Measurements from ENCODE around the gene PROSER2.

Gene PROSER2

GRCh38 chr10:11799736-11800080 lies 23.4 kb upstream of the PROSER2 start (continued):
- TF ChIP-seq CSDC2 (CRISPR knock-in tag; IDR thresholded peaks at IDR 0.05), result no peak
- TF ChIP-seq ARNTL (CRISPR knock-in tag; IDR thresholded peaks at IDR 0.05; ENCODE audit: borderline replicate concordance, low read depth), result no peak
- no peak for TF ChIP-seq ZNF70 (CRISPR knock-in tag; IDR thresholded peaks at IDR 0.05)
- TF ChIP-seq OSR1 (CRISPR knock-in tag; IDR thresholded peaks at IDR 0.05), result no peak
- TF ChIP-seq ESRRG (CRISPR knock-in tag; IDR thresholded peaks at IDR 0.05), result no peak
- no peak for TF ChIP-seq ZFP3 (CRISPR knock-in tag; IDR thresholded peaks at IDR 0.05)
- TF ChIP-seq ZFP30 (CRISPR knock-in tag; IDR thresholded peaks at IDR 0.05), result no peak
- no peak for TF ChIP-seq RARB (CRISPR knock-in tag; IDR thresholded peaks at IDR 0.05)
- no peak for TF ChIP-seq ZC3H10 (CRISPR knock-in tag; IDR thresholded peaks at IDR 0.05)

GRCh38 chr10:11804336-11804735 lies 18.8 kb upstream of the PROSER2 start:
- TF ChIP-seq ZFP3 (CRISPR knock-in tag; IDR thresholded peaks at IDR 0.05) (no peak), BACH2 (CRISPR knock-in tag; IDR thresholded peaks at IDR 0.05; ENCODE audit: borderline replicate concordance) (no peak), ARNTL (CRISPR knock-in tag; IDR thresholded peaks at IDR 0.05; ENCODE audit: borderline replicate concordance, low read depth) (no peak), ZNF8 (CRISPR knock-in tag; IDR thresholded peaks at IDR 0.05) (no peak), OSR1 (CRISPR knock-in tag; IDR thresholded peaks at IDR 0.05) (no peak), GLIS3 (CRISPR knock-in tag; IDR thresholded peaks at IDR 0.05) (no peak), POU6F1 (CRISPR knock-in tag; IDR thresholded peaks at IDR 0.05; ENCODE audit: borderline replicate concordance, low read depth) (no peak)
- ATAC-seq, result no peak

GRCh38 chr10:11805792-11806191 lies 17.4 kb upstream of the PROSER2 start:
- ATAC-seq, result no peak
- TF ChIP-seq ISL1 (CRISPR knock-in tag; IDR thresholded peaks at IDR 0.05), result no peak

- TF ChIP-seq ZNF565 (CRISPR knock-in tag; conservative IDR thresholded peaks at IDR 0.05; ENCODE audit: low read depth) (no peak), CSRNP3 (CRISPR knock-in tag; IDR thresholded peaks at IDR 0.05) (no peak), ARNTL (CRISPR knock-in tag; IDR thresholded peaks at IDR 0.05; ENCODE audit: borderline replicate concordance, low read depth) (no peak), OSR1 (CRISPR knock-in tag; IDR thresholded peaks at IDR 0.05) (no peak), CSDC2 (CRISPR knock-in tag; IDR thresholded peaks at IDR 0.05) (no peak), ZFP3 (CRISPR knock-in tag; IDR thresholded peaks at IDR 0.05) (no peak), TOX (CRISPR knock-in tag; IDR thresholded peaks at IDR 0.05; ENCODE audit: borderline replicate concordance) (no peak), GLIS3 (CRISPR knock-in tag; IDR thresholded peaks at IDR 0.05) (no peak), ISL1 (CRISPR knock-in tag; IDR thresholded peaks at IDR 0.05) (no peak), CREB5 (CRISPR knock-in tag; IDR thresholded peaks at IDR 0.05; ENCODE audit: low read depth) (no peak), ZNF8 (CRISPR knock-in tag; IDR thresholded peaks at IDR 0.05) (no peak), ZNF70 (CRISPR knock-in tag; IDR thresholded peaks at IDR 0.05) (no peak), RARB (CRISPR knock-in tag; IDR thresholded peaks at IDR 0.05) (no peak)
- no peak for ATAC-seq
Measured at GRCh38 chr10:11806706-11807105, 16.4 kb upstream of the PROSER2 start.

- no peak for ATAC-seq
- TF ChIP-seq ZNF565 (CRISPR knock-in tag; conservative IDR thresholded peaks at IDR 0.05; ENCODE audit: low read depth) (no peak), TOX (CRISPR knock-in tag; IDR thresholded peaks at IDR 0.05; ENCODE audit: borderline replicate concordance) (no peak), TCF4 (CRISPR knock-in tag; IDR thresholded peaks at IDR 0.05; ENCODE audit: borderline replicate concordance) (no peak), CSRNP3 (CRISPR knock-in tag; IDR thresholded peaks at IDR 0.05) (no peak), ZFP30 (CRISPR knock-in tag; IDR thresholded peaks at IDR 0.05) (no peak), SNAI2 (CRISPR knock-in tag; IDR thresholded peaks at IDR 0.05) (no peak), ZFP3 (CRISPR knock-in tag; IDR thresholded peaks at IDR 0.05) (no peak), PPARA (CRISPR knock-in tag; IDR thresholded peaks at IDR 0.05; ENCODE audit: borderline replicate concordance) (no peak), ZNF70 (CRISPR knock-in tag; IDR thresholded peaks at IDR 0.05) (no peak), PATZ1 (CRISPR knock-in tag; IDR thresholded peaks at IDR 0.05; ENCODE audit: borderline replicate concordance) (no peak), CSDC2 (CRISPR knock-in tag; IDR thresholded peaks at IDR 0.05) (no peak), BACH2 (CRISPR knock-in tag; IDR thresholded peaks at IDR 0.05; ENCODE audit: borderline replicate concordance) (no peak), POU6F1 (CRISPR knock-in tag; IDR thresholded peaks at IDR 0.05; ENCODE audit: borderline replicate concordance, low read depth) (no peak)
Measured at GRCh38 chr10:11808808-11809207, 14.3 kb upstream of the PROSER2 start.
